ENCODE data around the gene ARMH3.
"Not testable (repeated sequence)": the region's sequence is repeated elsewhere in the genome, so short reads cannot be mapped to it uniquely, and the experiment has no call there.

Gene ARMH3, protein sequence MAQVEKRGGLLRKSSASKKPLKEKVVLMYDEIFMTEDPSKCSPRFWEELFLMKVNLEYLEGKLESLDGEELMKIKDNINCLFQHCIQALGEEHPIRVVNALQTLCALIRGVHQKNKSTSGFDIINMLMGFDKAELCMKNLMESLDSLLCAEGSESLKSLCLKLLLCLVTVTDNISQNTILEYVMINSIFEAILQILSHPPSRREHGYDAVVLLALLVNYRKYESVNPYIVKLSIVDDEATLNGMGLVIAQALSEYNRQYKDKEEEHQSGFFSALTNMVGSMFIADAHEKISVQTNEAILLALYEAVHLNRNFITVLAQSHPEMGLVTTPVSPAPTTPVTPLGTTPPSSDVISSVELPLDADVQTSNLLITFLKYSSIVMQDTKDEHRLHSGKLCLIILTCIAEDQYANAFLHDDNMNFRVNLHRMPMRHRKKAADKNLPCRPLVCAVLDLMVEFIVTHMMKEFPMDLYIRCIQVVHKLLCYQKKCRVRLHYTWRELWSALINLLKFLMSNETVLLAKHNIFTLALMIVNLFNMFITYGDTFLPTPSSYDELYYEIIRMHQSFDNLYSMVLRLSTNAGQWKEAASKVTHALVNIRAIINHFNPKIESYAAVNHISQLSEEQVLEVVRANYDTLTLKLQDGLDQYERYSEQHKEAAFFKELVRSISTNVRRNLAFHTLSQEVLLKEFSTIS

DNA sequence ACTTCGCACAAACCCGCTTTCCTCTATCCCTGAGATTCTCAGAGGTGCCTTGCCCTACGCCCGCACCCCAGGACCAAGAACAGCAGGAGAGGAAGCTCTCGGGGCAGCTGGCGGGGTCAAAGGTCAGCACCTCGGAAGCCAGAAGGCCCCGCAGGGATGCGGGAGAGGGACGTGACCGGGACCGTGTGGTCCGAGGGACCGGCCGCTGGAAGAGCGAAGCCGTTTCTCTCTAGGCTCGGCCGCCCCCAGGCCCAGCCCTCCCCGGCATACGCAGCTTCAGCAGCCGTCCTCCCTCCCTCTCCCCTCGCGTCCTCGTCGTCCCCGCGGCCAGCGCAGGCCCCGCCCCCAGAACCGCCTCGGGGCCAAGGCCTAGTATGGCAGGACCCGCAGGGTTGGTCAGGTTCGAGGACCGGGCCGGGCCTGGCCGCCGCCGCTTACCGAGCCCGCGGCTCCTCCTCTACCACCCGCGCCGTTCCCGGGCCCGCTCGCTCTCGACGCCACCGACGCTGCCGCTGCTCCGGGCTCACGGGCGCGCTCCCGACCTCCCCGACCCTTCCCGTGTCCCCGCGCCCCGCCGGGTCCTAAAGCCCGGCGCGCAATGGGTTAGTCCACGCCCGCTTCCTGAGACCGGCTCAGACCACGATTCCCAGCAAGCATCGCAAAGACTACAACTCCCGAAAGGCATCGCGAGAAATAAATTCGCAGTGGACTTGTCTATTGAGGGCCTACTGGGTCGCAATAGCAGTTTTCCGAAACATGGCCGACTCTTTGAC lies at the start of gene ARMH3:
TSS of gene ARMH3 (minus strand) at position 527 of the 773 bp plus-strand sequence. CDS start 16,059 bp downstream, outside the sequence.
- FAIRE-seq: peak; percentile 62

DNA sequence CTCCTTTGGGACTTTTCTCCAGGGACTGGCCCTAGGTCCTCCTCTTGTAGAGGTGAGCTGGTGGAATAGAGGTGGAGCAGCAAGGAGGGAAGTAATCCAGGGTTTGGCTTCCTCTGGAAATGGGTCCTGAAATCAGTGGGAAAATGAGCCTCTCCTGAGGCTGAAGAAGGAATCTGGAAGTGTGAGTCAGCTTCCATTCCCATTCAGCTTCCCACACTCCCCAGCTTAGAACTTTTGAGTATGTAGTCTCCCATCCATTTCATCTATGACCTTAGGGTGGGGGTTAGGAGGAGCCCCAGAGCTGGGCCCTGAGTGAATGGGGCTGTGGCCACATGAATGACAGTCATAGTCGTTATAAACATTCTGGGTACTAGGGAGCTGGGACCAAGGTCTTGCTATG lies 46.4 kb upstream of the ARMH3 start:
- FAIRE-seq: no peak

DNA sequence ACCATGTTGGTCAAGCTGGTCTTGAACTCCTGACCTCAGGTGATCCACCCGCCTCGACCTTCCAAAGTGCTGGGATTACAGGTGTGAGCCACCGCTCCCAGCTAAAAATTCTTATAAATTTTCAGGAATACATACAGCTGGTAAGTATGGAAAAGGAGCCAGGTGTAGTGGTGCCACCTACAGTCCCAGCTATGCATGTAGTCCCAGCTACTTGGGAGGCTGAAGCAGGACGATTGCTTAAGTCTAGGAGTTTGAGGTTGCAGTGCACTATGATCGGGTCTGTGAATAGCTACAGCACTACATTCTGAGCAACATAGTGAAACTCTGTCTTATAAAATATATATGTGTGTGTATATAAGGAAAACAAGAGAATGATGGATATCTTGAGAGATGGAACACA lies 45.2 kb upstream of the ARMH3 start:
- FAIRE-seq: no peak

- FAIRE-seq: no peak
Observed at GRCh38 chr10:102096449-102096848, 40.5 kb upstream of the ARMH3 start.

DNA sequence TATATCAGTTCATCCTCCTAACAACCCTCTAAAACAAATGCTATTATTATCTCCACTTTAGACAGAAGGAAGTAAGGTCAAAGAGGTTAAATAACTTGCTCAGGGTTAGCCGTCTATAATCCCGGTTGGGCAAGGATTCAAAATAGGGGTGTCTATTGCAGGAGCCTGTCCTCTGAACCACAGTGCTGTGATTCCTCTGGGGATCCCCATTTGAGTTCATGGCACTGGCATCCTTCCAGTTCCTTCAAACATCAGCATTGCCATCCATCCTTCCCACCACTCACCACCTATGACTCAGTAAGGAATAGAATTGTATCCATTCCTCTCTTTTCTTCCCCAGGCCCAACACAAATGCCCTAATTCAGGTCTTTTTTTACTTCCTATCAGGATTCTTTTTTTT lies 34.8 kb upstream of the ARMH3 start:
- FAIRE-seq: no peak

DNA sequence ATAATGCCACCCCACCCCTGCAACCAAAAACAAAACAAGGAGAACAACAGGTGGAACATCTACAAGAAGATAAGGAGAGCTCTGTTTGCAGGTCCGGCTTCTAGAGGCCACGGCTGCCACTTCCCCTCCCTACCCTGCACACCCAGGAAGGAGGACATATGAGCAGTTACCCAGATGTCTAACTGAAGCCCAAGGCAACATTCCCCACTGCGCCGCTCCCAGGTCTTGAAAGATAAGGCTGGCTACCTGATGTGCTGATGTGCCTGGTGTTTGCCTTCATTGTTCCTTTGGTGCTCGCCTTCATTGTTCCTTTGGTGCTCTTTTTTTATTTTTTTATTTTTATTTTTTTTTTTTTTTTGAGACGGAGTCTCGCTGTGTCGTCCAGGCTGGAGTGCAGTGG lies 30.2 kb upstream of the ARMH3 start:
- FAIRE-seq: no peak

- FAIRE-seq: no peak
Observed at GRCh38 chr10:102085336-102085735, 29.4 kb upstream of the ARMH3 start.

- no peak for FAIRE-seq
Observed at GRCh38 chr10:102083541-102083940, 27.6 kb upstream of the ARMH3 start.

DNA sequence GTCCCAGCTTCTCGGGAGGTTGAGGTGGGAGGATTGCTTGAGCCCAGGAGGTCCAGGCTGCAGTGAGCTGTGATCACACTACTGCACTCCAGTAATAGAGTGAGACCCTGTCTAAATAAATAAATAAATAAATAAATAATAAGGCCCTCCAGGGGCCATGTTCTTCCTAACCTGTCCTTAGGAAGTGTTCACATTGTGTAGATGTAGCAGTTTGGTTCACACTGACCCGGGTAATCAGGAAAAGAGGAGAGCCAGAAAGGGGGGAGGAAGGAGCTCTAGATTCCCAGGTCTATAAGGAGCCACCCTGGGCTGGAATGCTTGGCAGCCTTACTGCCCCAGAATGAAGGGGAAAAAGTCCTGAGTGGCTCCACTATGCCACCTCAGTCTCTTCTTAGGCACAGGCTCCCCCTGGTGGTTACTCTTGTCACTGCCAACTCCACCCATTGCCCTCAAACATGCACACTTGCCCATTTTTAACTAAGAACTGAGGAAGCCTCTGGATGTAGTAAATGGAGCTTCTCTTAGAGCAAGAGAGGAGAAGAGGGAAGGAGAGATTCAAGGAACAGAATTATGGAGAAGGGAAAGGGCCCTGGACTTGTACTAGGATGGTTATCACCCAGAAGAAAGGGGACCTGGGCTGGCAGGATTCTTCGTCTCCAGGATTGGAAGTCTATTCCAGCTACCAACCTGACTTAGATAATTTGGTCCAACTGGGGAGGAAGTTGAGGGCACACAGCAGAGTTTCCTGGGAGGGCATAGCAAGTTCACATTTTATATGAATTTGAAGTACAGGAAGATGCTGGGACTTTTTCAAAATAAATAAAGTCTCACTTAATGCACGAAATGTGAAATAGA lies 16.9 kb upstream of the ARMH3 start:
- no peak for FAIRE-seq

DNA sequence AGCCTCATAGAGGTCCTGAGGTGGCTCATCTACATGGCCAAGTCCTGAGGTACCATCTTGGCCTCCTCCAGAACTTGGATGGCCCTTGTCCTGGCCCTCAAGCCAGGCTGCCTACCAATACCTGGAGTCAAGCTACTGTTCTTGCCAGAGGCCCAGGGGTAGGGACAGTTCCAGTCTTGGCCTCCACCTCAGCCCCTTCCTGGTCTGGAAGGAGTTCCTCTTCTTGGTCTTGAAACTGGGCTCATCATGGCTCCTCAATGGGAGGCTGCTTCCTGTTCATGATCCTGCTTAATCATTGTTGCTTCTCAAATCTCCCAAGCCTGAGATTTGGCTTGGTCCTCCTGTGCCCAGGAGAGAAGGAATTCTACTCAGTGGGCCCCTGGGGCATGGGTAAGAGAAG lies 13.1 kb upstream of the ARMH3 start:
- no peak for FAIRE-seq

- no peak for FAIRE-seq
Observed at GRCh38 chr10:102068216-102068615, 12.2 kb upstream of the ARMH3 start.

DNA sequence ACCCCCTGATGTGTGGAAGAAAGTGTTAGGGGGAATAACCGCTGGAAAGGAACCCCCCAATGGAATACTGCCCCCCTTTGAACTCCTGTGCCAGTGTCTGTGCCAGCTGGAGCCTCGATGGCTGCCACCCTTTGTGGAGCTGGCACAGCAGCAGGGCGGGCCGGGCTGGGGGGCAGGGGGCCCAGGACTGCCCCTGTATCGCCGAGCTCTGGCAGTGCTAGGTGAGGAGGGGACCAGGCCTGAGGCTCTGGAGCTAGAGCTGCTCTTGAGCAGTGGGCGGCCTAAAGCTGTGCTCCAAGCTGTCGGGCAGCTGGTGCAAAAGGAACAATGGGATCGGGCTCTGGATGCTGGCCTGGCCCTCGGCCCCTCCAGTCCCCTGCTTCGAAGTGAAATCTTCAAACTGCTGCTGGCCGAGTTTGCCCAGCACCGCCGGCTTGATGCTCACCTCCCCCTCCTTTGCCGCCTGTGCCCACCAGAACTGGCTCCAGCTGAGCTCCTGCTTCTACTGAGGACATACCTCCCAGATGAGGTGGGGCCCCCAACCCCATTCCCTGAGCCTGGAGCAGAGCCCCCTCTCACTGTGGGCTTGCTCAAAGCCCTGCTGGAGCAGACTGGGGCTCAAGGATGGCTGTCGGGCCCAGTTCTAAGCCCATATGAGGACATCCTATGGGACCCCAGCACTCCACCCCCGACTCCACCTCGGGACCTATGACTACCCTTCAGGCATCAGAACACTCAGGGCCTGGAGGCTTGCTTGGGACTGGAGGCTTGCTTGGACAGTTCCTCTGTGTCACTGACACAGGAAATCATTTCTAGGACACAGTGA lies 11.3 kb upstream of the ARMH3 start:
- no peak for FAIRE-seq

DNA sequence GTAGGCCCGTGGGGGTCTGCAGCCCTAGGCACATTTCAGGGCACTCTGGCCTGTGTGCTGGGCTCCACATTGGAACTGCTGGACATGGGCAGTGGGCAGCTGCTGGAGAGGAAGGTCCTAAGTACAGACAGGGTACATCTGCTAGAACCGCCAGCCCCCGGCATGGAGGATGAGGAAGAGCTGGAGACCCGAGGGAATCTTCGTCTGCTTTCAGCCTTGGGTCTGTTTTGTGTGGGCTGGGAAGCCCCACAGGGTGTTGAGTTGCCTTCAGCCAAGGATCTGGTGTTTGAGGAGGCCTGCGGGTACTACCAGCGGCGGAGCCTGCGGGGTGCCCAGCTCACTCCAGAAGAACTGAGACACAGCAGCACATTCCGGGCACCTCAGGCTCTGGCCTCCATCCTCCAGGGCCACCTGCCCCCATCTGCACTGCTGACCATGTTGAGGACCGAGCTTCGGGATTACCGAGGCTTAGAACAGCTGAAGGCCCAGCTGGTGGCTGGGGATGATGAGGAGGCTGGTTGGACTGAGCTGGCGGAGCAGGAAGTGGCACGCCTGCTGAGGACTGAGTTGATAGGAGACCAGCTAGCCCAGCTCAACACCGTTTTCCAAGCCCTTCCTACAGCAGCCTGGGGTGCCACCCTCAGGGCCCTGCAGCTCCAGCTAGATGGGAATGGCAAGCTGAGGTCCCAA lies 10.6 kb upstream of the ARMH3 start:
- FAIRE-seq: no peak

DNA sequence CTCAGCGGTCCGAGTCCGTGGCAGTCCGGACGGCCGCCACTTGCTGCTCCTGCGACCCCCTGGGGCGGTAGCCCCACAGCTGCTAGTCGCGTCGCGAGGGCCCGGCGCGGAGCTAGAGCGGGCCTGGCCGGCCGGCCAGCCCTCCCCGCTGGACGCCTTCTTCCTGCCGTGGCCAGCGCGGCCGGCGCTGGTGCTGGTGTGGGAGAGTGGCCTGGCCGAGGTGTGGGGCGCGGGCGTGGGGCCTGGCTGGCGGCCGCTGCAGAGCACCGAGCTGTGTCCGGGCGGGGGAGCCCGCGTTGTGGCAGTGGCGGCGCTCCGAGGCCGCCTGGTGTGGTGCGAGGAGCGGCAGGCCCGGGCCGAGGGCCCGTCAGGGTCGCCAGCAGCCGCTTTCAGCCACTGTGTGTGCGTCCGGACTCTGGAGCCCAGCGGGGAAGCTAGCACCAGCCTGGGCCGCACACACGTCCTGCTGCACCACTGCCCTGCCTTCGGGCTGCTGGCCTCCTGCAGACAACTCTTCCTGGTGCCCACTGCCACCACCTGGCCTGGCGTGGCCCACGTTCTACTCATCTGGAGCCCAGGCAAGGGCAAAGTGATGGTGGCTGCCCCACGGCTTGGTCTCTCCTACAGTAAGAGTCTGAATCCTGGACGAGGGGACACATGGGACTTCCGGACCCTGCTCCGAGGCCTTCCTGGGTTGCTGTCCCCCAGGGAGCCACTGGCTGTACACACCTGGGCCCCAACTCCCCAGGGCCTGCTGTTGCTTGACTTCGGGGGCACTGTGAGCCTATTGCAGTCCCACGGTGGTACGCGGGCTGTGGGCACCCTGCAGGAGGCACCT lies 9.8 kb upstream of the ARMH3 start:
- no peak for FAIRE-seq

- FAIRE-seq: no peak
Observed at GRCh38 chr10:102064868-102065560, 9.0 kb upstream of the ARMH3 start, which contains the start of gene HPS6. Gene HPS6 (plus strand): TSS chr10:102065349. CDS start chr10:102065475, 126 bp downstream.

DNA sequence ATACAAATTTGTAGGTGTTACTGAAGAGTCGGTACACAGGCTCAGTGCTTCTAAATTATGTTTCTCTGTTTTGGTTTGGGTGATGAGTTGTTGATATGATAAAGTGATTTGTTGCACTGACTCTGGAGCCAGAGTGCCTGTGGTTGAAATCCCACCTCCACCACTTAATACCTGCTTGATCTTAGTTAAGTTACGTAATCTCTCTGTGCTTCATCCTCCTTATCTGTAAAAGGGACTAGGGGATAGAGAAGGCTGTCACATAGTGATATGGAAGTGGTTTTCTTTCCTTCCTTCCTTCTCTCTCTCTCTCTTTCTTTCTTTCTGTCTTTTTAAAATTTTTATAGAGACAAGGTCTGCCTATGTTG lies 8.5 kb upstream of the ARMH3 start:
- no peak for FAIRE-seq

DNA sequence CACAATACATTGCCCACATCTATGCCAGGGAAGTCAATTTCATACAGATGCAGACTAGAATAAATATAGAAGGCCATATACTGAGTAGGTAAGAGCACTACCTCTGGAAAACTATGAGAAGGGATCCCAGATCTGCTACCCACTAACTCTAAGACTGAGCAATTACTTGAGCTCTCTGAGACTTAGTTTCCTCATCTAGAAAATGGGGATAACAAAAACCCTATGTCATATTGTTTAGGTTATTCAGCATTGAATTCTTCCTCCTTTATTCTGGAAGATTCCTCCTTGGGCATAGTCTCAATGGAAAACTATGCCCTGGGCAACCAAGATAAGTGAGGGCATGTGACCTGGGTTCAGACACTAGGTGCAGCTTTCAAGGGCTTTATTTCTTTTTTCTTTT lies 4.0 kb upstream of the ARMH3 start:
- no peak for FAIRE-seq

DNA sequence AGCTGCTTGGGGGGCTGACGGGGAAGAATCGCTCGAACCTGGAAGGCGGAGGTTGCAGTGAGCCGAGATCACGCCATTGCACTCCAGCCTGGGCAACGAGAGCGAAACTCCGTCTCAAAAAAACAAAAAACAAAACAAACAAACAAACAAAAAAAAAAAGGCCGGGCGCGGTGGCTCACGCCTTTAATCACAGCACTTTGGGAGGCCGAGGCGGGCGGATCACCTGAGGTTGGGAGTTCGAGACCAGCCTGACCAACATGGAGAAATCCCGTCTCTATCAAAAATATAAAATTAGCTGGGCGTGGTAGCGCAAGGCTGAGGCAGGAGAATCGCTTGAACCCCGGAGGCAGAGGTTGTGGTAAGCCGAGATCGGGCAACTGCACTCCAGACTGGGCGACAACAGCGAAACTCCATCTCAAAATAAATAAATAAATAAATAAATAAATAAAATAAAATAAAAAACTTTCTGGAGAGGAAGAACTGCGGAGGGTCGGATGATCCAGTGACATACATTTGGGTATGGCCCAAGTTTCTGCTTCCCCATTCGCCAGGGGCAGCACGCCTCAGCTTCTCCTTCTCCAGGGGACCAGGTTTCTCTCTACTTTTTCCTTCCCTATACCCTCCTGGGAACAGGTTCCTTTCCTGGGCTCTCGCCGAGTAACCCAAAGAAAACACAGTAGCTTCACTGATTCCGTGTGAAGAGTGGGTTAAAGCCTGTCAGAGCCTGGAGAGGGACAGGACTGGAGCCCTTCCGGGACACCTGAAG lies 909 bp downstream of the ARMH3 start:
- FAIRE-seq: not testable (repeated sequence)

DNA sequence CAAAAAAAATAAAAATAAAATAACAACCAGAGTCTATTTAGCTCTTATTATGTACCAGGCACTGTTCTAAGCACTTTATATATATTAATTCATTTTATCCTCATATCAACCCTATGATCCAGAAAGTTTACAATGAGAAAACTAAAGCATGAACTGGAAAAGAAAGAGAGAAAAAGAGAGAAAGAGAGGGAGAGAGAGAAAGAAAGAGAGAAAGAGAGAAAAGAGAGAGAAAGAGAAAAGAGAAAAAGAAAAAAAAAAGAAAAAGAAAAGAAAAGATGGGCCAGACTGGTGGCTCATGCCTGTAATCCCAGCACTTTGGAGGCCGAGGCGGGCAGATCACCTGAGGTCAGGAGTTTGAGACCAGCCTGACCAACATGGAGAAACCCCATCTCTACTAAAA lies 9.9 kb downstream of the ARMH3 start:
- no peak for FAIRE-seq
